CD4-positive, alpha-beta T cell treated with Interleukin-4 for 4 hours (primary cell): ENCODE data around the gene OR6V1.

ENCODE experiments used
- DNase-seq: peaks from one replicate; pipeline ENCODE4 v3.0.0-alpha.2; 2020

The OR6V1 gene

GRCh38 chr7:143052041-143052440 lies at the start of gene OR6V1:
Gene OR6V1 (plus strand): TSS chr7:143052341. CDS start chr7:143052341, 0 bp downstream.
- no peak for DNase-seq

- DNase-seq = no peak
Observed at GRCh38 chr7:143002898-143003297, 49.2 kb upstream of the OR6V1 start.

- DNase-seq = peak; percentile 74
Observed at GRCh38 chr7:143003393-143004051, 48.6 kb upstream of the OR6V1 start.

GRCh38 chr7:143005632-143006260 lies 46.4 kb upstream of the OR6V1 start:
- no peak for DNase-seq

GRCh38 chr7:143008007-143008901 lies 43.9 kb upstream of the OR6V1 start:
- DNase-seq = peak; percentile 75

- DNase-seq = no peak
Observed at GRCh38 chr7:143012001-143012400, 40.1 kb upstream of the OR6V1 start.

GRCh38 chr7:143012409-143012808 lies 39.7 kb upstream of the OR6V1 start:
- no peak for DNase-seq

GRCh38 chr7:143013473-143013872 lies 38.7 kb upstream of the OR6V1 start:
- no peak for DNase-seq

GRCh38 chr7:143013893-143014292 lies 38.2 kb upstream of the OR6V1 start:
- no peak for DNase-seq

GRCh38 chr7:143015084-143015483 lies 37.1 kb upstream of the OR6V1 start:
- DNase-seq = no peak

GRCh38 chr7:143015926-143016490 lies 36.1 kb upstream of the OR6V1 start:
- DNase-seq = no peak

GRCh38 chr7:143016996-143017395 lies 35.1 kb upstream of the OR6V1 start:
- DNase-seq = no peak

GRCh38 chr7:143018931-143019330 lies 33.2 kb upstream of the OR6V1 start:
- DNase-seq = no peak

GRCh38 chr7:143023047-143023446 lies 29.1 kb upstream of the OR6V1 start:
- no peak for DNase-seq

- DNase-seq = no peak
Observed at GRCh38 chr7:143025371-143025770, 26.8 kb upstream of the OR6V1 start.

- no peak for DNase-seq
Observed at GRCh38 chr7:143027032-143027431, 25.1 kb upstream of the OR6V1 start, which contains the start of gene OR9A2. Gene OR9A2 (minus strand): TSS chr7:143027132. CDS start chr7:143027132, 0 bp downstream.

GRCh38 chr7:143027683-143028082 lies 24.5 kb upstream of the OR6V1 start:
- DNase-seq = no peak

GRCh38 chr7:143038635-143039034 lies 13.5 kb upstream of the OR6V1 start:
- DNase-seq = no peak

- no peak for DNase-seq
Observed at GRCh38 chr7:143040209-143040715, 11.9 kb upstream of the OR6V1 start.

GRCh38 chr7:143041346-143041745 lies 10.8 kb upstream of the OR6V1 start:
- no peak for DNase-seq

- DNase-seq = no peak
Observed at GRCh38 chr7:143042159-143042789, 9.9 kb upstream of the OR6V1 start.

- DNase-seq = no peak
Observed at GRCh38 chr7:143042790-143043271, 9.3 kb upstream of the OR6V1 start.
